WTC11 (cell line): ENCODE results near the gene HTR6.

ENCODE experiments used
- CREB1 ChIP-seq: sonication (generic); formaldehyde crosslinking; IDR thresholded peaks from 2 replicates; pipeline ENCODE4 v1.8.0; 2023; ENCODE audit warnings: mild to moderate bottlenecking, missing genetic modification reagents
- CTCF ChIP-seq: fragments of 200-600 bp; IDR thresholded peaks from 2 replicates; pipeline ENCODE4 v1.8.0; 2022; ENCODE audit warnings: antibody characterized with exemption
- FOXK1 ChIP-seq: sonication (generic); formaldehyde crosslinking; IDR thresholded peaks from 2 replicates; pipeline ENCODE4 v1.8.0; 2022; ENCODE audit warnings: mild to moderate bottlenecking, moderate library complexity, missing genetic modification reagents
- FOXP1 ChIP-seq: sonication (generic); formaldehyde crosslinking; IDR thresholded peaks from 2 replicates; pipeline ENCODE4 v1.8.0; 2022; ENCODE audit warnings: missing genetic modification reagents, mild to moderate bottlenecking, moderate library complexity, borderline replicate concordance
- JUN ChIP-seq: sonication (generic); formaldehyde crosslinking; IDR thresholded peaks from 2 replicates; pipeline ENCODE4 v1.8.0; 2023; ENCODE audit warnings: mild to moderate bottlenecking, missing genetic modification reagents
- RELA ChIP-seq: sonication (generic); formaldehyde crosslinking; IDR thresholded peaks from 2 replicates; pipeline ENCODE4 v1.8.1; 2022; ENCODE audit warnings: missing genetic modification reagents, mild to moderate bottlenecking, borderline replicate concordance
- SMAD4 ChIP-seq: sonication (generic); formaldehyde crosslinking; IDR thresholded peaks from 2 replicates; pipeline ENCODE4 v1.8.0; 2022; ENCODE audit warnings: mild to moderate bottlenecking, missing genetic modification reagents
- SP1 ChIP-seq: sonication (generic); formaldehyde crosslinking; conservative IDR thresholded peaks from 2 replicates; pipeline ENCODE4 v1.8.1; 2022; ENCODE audit warnings: missing genetic modification reagents
- TEAD1 ChIP-seq: sonication (generic); formaldehyde crosslinking; IDR thresholded peaks from 2 replicates; pipeline ENCODE4 v1.8.0; 2022; ENCODE audit warnings: mild to moderate bottlenecking, missing genetic modification reagents
- TEAD4 ChIP-seq: sonication (generic); formaldehyde crosslinking; IDR thresholded peaks from 2 replicates; pipeline ENCODE4 v1.8.0; 2022; ENCODE audit warnings: mild to moderate bottlenecking, missing genetic modification reagents
- ZBTB21 ChIP-seq: sonication (generic); formaldehyde crosslinking; IDR thresholded peaks from 2 replicates; pipeline ENCODE4 v1.8.1; 2023; ENCODE audit warnings: mild to moderate bottlenecking, missing genetic modification reagents, borderline replicate concordance
- TF ChIP-seq, protein P1 (sequence below): sonication (generic); formaldehyde crosslinking; IDR thresholded peaks from 2 replicates; pipeline ENCODE4 v1.8.1; 2023; ENCODE audit warnings: mild to moderate bottlenecking, missing genetic modification reagents
- TF ChIP-seq, protein P2 (sequence below): sonication (generic); formaldehyde crosslinking; IDR thresholded peaks from 2 replicates; pipeline ENCODE4 v1.8.1; 2022; ENCODE audit warnings: mild to moderate bottlenecking, missing genetic modification reagents, moderate library complexity, borderline replicate concordance
- TF ChIP-seq, protein P3 (sequence below): sonication (generic); formaldehyde crosslinking; IDR thresholded peaks from 2 replicates; pipeline ENCODE4 v1.8.0; 2022; ENCODE audit warnings: mild to moderate bottlenecking, missing genetic modification reagents

GRCh38 chr1:19670787-19671186 is 6.1 kb downstream of the HTR6 start:
- TF ChIP-seq JUN (CRISPR knock-in tag) = no peak
- TF ChIP-seq CTCF = no peak
- TF ChIP-seq, protein P1, sequence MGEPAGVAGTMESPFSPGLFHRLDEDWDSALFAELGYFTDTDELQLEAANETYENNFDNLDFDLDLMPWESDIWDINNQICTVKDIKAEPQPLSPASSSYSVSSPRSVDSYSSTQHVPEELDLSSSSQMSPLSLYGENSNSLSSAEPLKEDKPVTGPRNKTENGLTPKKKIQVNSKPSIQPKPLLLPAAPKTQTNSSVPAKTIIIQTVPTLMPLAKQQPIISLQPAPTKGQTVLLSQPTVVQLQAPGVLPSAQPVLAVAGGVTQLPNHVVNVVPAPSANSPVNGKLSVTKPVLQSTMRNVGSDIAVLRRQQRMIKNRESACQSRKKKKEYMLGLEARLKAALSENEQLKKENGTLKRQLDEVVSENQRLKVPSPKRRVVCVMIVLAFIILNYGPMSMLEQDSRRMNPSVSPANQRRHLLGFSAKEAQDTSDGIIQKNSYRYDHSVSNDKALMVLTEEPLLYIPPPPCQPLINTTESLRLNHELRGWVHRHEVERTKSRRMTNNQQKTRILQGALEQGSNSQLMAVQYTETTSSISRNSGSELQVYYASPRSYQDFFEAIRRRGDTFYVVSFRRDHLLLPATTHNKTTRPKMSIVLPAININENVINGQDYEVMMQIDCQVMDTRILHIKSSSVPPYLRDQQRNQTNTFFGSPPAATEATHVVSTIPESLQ = no peak
- TF ChIP-seq, protein P2, sequence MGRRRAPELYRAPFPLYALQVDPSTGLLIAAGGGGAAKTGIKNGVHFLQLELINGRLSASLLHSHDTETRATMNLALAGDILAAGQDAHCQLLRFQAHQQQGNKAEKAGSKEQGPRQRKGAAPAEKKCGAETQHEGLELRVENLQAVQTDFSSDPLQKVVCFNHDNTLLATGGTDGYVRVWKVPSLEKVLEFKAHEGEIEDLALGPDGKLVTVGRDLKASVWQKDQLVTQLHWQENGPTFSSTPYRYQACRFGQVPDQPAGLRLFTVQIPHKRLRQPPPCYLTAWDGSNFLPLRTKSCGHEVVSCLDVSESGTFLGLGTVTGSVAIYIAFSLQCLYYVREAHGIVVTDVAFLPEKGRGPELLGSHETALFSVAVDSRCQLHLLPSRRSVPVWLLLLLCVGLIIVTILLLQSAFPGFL (CRISPR knock-in tag) = no peak
- TF ChIP-seq FOXK1 (CRISPR knock-in tag) = no peak
- no peak for TF ChIP-seq CREB1 (CRISPR knock-in tag)
- TF ChIP-seq RELA (CRISPR knock-in tag) = no peak
- no peak for TF ChIP-seq TEAD4 (CRISPR knock-in tag)
- TF ChIP-seq, protein P3, sequence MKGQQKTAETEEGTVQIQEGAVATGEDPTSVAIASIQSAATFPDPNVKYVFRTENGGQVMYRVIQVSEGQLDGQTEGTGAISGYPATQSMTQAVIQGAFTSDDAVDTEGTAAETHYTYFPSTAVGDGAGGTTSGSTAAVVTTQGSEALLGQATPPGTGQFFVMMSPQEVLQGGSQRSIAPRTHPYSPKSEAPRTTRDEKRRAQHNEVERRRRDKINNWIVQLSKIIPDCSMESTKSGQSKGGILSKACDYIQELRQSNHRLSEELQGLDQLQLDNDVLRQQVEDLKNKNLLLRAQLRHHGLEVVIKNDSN = no peak
- TF ChIP-seq SMAD4 (CRISPR knock-in tag) = no peak
- no peak for TF ChIP-seq ZBTB21 (CRISPR knock-in tag)
- no peak for TF ChIP-seq SP1 (CRISPR knock-in tag)
- TF ChIP-seq FOXP1 = no peak
- TF ChIP-seq TEAD1 (CRISPR knock-in tag) = no peak
